K562 (cell line): ENCODE results near the gene IL11. TPM values are rescaled to one million over a fixed set of nuclear protein-coding genes. Genes with fewer than 3 reads are reported as not detected.

ENCODE experiments used
- ASH1L ChIP-seq: fragments of 450-650 bp; IDR thresholded peaks from 2 replicates; pipeline ENCODE4 v1.6.1; 2018; ENCODE audit warnings: borderline replicate concordance, mild to moderate bottlenecking, low read depth; ENCODE audit not compliant: partially characterized antibody
- CBX2 ChIP-seq: fragments of 200-600 bp; sonication (generic); IDR thresholded peaks from one replicate; pipeline ENCODE4 v1.6.1; 2012; ENCODE audit warnings: mild to moderate bottlenecking, low read length, inconsistent platforms; ENCODE audit not compliant: insufficient read depth, poor library complexity, severe bottlenecking
- CEBPG ChIP-seq, 3 experiments: fragments of 200-800 bp in 1 of 3; sonication (Bioruptor generic) in 1 of 3; sonication (generic) in 1 of 3; formaldehyde crosslinking in 1 of 3; IDR thresholded peaks in 2 of 3; conservative IDR thresholded peaks in 1 of 3; 2 replicates each; pipeline versions ENCODE4 v1.6.1 to v1.8.0; 2016 to 2022; ENCODE audit warnings: missing compliant biosample characterization in 2 of 3, missing genetic modification characterization in 2 of 3, mild to moderate bottlenecking in 1 of 3, missing genetic modification reagents in 1 of 3
- CREB1 ChIP-seq, 2 experiments: sonication (generic) in 1 of 2; formaldehyde crosslinking in 1 of 2; IDR thresholded peaks; 2 replicates each; pipeline versions ENCODE4 v1.6.1 to v1.8.0; 2012 to 2022; ENCODE audit warnings: inconsistent platforms in 1 of 2, mild to moderate bottlenecking in 1 of 2, missing genetic modification reagents in 1 of 2, moderate library complexity in 1 of 2
- FOXP4 ChIP-seq: sonication (generic); formaldehyde crosslinking; IDR thresholded peaks from 2 replicates; pipeline ENCODE4 v1.8.0; 2022; ENCODE audit warnings: mild to moderate bottlenecking, missing genetic modification reagents, borderline replicate concordance
- HDAC2 ChIP-seq: fragments of 450-650 bp; IDR thresholded peaks from 2 replicates; pipeline ENCODE4 v1.6.1; 2016; ENCODE audit warnings: mild to moderate bottlenecking
- KAT8 ChIP-seq: fragments of 450-650 bp; IDR thresholded peaks from 2 replicates; pipeline ENCODE4 v1.6.1; 2016; ENCODE audit warnings: low read depth, mild to moderate bottlenecking
- LEF1 ChIP-seq: fragments of 450-650 bp; IDR thresholded peaks from 2 replicates; pipeline ENCODE4 v1.6.1; 2016; ENCODE audit warnings: mild to moderate bottlenecking
- MAFF ChIP-seq: IDR thresholded peaks from 2 replicates; pipeline ENCODE4 v1.6.1; 2012; ENCODE audit warnings: low read length, improper control_type of control experiment
- NBN ChIP-seq: fragments of 450-650 bp; IDR thresholded peaks from 2 replicates; pipeline ENCODE4 v1.6.1; 2016; ENCODE audit warnings: low read depth, mild to moderate bottlenecking
- SETDB1 ChIP-seq: IDR thresholded peaks from one replicate; pipeline ENCODE4 v1.6.1; 2012; ENCODE audit warnings: low read length, control low read depth, inconsistent platforms
- TAF15 ChIP-seq: fragments of 200-400 bp; formaldehyde crosslinking; IDR thresholded peaks from 2 replicates; pipeline ENCODE4 v1.6.1; 2017; ENCODE audit warnings: mild to moderate bottlenecking, low read depth, low read length, moderate library complexity
- TOE1 ChIP-seq, 2 experiments: fragments of 450-650 bp in 1 of 2; sonication (generic) in 1 of 2; formaldehyde crosslinking in 1 of 2; IDR thresholded peaks; 2 replicates each; pipeline versions ENCODE4 v1.7.1 to v1.8.0; 2016 to 2022; ENCODE audit warnings: borderline replicate concordance in 2 of 2, mild to moderate bottlenecking in 2 of 2, antibody characterized with exemption in 1 of 2, inconsistent platforms in 1 of 2, low read depth in 1 of 2, missing genetic modification reagents in 1 of 2, moderate library complexity in 1 of 2
- ZC3H8 ChIP-seq: fragments of 450-650 bp; IDR thresholded peaks from 2 replicates; pipeline ENCODE4 v1.6.1; 2017
- ZNF12 ChIP-seq: sonication (generic); formaldehyde crosslinking; IDR thresholded peaks from 2 replicates; pipeline ENCODE4 v1.4.0; 2020; ENCODE audit warnings: mild to moderate bottlenecking, missing genetic modification reagents
- ZNF217 ChIP-seq: sonication (generic); formaldehyde crosslinking; IDR thresholded peaks from 2 replicates; pipeline ENCODE4 v1.8.0; 2022; ENCODE audit warnings: mild to moderate bottlenecking, missing genetic modification reagents
- ZNF444 ChIP-seq: fragments of 250-450 bp; sonication (Bioruptor Pico); IDR thresholded peaks from 2 replicates; pipeline ENCODE4 v1.4.0; 2020; ENCODE audit warnings: mild to moderate bottlenecking, moderate library complexity
- ZZZ3 ChIP-seq: fragments of 450-650 bp; IDR thresholded peaks from 2 replicates; pipeline ENCODE4 v1.6.1; 2016; ENCODE audit warnings: antibody characterized with exemption, mild to moderate bottlenecking, moderate library complexity
- polyA plus RNA-seq, 8 experiments: library from polyadenylated mRNA; depleted of rRNA in 4 of 8; stranded (reverse) in 5 of 8; unstranded in 3 of 8; fragments of >200 nt; fragmentation: Nextera tagmentation in 2 of 8; fragmentation: Illumina TruSeq in 1 of 8; extraction: Ambion mirVana in 2 of 8; extraction: Trizol in 1 of 8; gene quantifications; 2 replicates each; pipeline versions ENCODE4 v1.2.1 to v1.2.3, GENCODE V29; 2011 to 2014; ENCODE audit warnings: inconsistent platforms in 1 of 8, missing spikeins in 1 of 8
- total RNA-seq, 7 experiments: library from RNA; depleted of rRNA in 6 of 7; stranded (reverse); fragments of >200 nt in 6 of 7; fragmentation: Illumina TruSeq in 2 of 7; extraction: Trizol in 2 of 7; gene quantifications; 2 replicates each; pipeline versions ENCODE4 v1.2.1 to v1.2.3, GENCODE V29; 2011 to 2021; ENCODE audit warnings: low replicate concordance in 1 of 7
- TF ChIP-seq, protein P1 (sequence below): fragments of 250-450 bp; sonication (Bioruptor Pico); IDR thresholded peaks from 2 replicates; pipeline ENCODE4 v1.4.0; 2020; ENCODE audit warnings: mild to moderate bottlenecking, moderate library complexity
- TF ChIP-seq, protein P2 (sequence below): fragments of 450-650 bp; formaldehyde crosslinking; IDR thresholded peaks from 2 replicates; pipeline ENCODE4 v1.4.0; 2020; ENCODE audit warnings: mild to moderate bottlenecking, moderate library complexity

Gene IL11
- total and polyA plus RNA-seq, 9 of the 15 experiments (the other 6 are each of a cell fraction or from before 2014, with no cell fraction given) = 0.04 to 0.42 (median 0.06) TPM; not detected in 6

- TF ChIP-seq ZNF444 (no peak), NBN (no peak), LEF1 (no peak), FOXP4 (CRISPR knock-in tag) (no peak), ZC3H8 (no peak), HDAC2 (no peak), ZNF12 (CRISPR knock-in tag) (peak; percentile 58; the same call in 1 of the 2 replicates), MAFF (no peak), TOE1 (IDR thresholded peaks at IDR 0.05; ENCODE audit: borderline replicate concordance) (no peak), TOE1 (CRISPR knock-in tag; IDR thresholded peaks at IDR 0.05; ENCODE audit: borderline replicate concordance, low read depth) (peak; percentile 82; the same call in 1 of the 2 replicates), TAF15 (no peak), ASH1L (no peak), CREB1 (IDR thresholded peaks at IDR 0.05) (peak; percentile 65), CREB1 (CRISPR knock-in tag; IDR thresholded peaks at IDR 0.05) (peak; percentile 69; the same call in 1 of the 2 replicates), CBX2 (no peak), SETDB1 (no peak), ZNF217 (CRISPR knock-in tag) (no peak), CEBPG (CRISPR knock-in tag; IDR thresholded peaks at IDR 0.05) (no peak), CEBPG (tag; conservative IDR thresholded peaks at IDR 0.05 in 1 of 2, IDR thresholded peaks at IDR 0.05 in 1 of 2) (no peak), KAT8 (no peak), ZZZ3 (no peak)
- TF ChIP-seq, protein P1, sequence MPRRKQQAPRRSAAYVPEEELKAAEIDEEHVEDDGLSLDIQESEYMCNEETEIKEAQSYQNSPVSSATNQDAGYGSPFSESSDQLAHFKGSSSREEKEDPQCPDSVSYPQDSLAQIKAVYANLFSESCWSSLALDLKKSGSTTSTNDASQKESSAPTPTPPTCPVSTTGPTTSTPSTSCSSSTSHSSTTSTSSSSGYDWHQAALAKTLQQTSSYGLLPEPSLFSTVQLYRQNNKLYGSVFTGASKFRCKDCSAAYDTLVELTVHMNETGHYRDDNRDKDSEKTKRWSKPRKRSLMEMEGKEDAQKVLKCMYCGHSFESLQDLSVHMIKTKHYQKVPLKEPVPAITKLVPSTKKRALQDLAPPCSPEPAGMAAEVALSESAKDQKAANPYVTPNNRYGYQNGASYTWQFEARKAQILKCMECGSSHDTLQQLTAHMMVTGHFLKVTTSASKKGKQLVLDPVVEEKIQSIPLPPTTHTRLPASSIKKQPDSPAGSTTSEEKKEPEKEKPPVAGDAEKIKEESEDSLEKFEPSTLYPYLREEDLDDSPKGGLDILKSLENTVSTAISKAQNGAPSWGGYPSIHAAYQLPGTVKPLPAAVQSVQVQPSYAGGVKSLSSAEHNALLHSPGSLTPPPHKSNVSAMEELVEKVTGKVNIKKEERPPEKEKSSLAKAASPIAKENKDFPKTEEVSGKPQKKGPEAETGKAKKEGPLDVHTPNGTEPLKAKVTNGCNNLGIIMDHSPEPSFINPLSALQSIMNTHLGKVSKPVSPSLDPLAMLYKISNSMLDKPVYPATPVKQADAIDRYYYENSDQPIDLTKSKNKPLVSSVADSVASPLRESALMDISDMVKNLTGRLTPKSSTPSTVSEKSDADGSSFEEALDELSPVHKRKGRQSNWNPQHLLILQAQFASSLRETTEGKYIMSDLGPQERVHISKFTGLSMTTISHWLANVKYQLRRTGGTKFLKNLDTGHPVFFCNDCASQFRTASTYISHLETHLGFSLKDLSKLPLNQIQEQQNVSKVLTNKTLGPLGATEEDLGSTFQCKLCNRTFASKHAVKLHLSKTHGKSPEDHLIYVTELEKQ = no peak
- TF ChIP-seq, protein P2, sequence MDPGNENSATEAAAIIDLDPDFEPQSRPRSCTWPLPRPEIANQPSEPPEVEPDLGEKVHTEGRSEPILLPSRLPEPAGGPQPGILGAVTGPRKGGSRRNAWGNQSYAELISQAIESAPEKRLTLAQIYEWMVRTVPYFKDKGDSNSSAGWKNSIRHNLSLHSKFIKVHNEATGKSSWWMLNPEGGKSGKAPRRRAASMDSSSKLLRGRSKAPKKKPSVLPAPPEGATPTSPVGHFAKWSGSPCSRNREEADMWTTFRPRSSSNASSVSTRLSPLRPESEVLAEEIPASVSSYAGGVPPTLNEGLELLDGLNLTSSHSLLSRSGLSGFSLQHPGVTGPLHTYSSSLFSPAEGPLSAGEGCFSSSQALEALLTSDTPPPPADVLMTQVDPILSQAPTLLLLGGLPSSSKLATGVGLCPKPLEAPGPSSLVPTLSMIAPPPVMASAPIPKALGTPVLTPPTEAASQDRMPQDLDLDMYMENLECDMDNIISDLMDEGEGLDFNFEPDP (CRISPR knock-in tag) = no peak
These were observed 15.6 kb upstream of the IL11 start, which contains the start of gene RPL28 (continued) for GRCh38 chr19:55385724-55386492.
